Psoas muscle (tissue), 8 donors: ENCODE data around the gene LDLR. TPM values are rescaled to one million over a fixed set of nuclear protein-coding genes. Genes with fewer than 3 reads are reported as not detected.

Source experiments
- ATAC-seq, 4 donors: fragments of 200-7000 bp; cut with Tn5 transposase; one replicate each; pipeline ENCODE4 v1.9.1; 2020; ENCODE audit warnings: moderate library complexity in 3 of 4, mild to moderate bottlenecking in 2 of 4
- DNase-seq, 2 donors: peaks; one replicate each; pipeline ENCODE4 v3.0.0-alpha.2; 2020
- H3K27ac ChIP-seq: fragments of 200-600 bp; one replicate; pipeline ENCODE4 v1.8.0; 2022
- H3K27me3 ChIP-seq, 3 donors: fragments of 200-600 bp in 1 of 3; one replicate each; pipeline versions ENCODE4 v1.6.1 to v1.8.0; 2013 to 2022; ENCODE audit warnings: low read length in 2 of 3, mild to moderate bottlenecking in 2 of 3, moderate library complexity in 1 of 3; ENCODE audit not compliant: insufficient read depth in 3 of 3
- H3K36me3 ChIP-seq, 2 donors: fragments of 200-600 bp in 1 of 2; one replicate each; pipeline versions ENCODE4 v1.6.1 to v1.8.0; 2013 to 2022; ENCODE audit warnings: low read depth in 1 of 2, mild to moderate bottlenecking in 1 of 2, moderate library complexity in 1 of 2; ENCODE audit not compliant: insufficient read depth in 1 of 2
- H3K4me1 ChIP-seq: fragments of 200-600 bp; one replicate; pipeline ENCODE4 v1.8.0; 2022
- H3K4me3 ChIP-seq: fragments of 200-600 bp; one replicate; pipeline ENCODE4 v1.8.0; 2022; ENCODE audit warnings: mild to moderate bottlenecking
- H3K9me3 ChIP-seq: fragments of 200-600 bp; one replicate; pipeline ENCODE4 v1.8.0; 2022
- WGBS, 3 donors: extraction: QIAGEN DNeasy Blood & Tissue Kit; methylation state at CpG; one replicate each; pipeline versions ENCODE4 v1.1.6 to v1.1.7; 2013; 5-methylcytosine and 5-hydroxymethylcytosine counted together
- intact Hi-C, 2 donors: fragments of 100-400 bp; cut with DNase I; formaldehyde crosslinking; loops; one replicate each; pipeline versions ENCODE4 v1.11.0 to v1.14.2; 2022
- polyA plus RNA-seq, 3 donors: library from polyadenylated mRNA; stranded (reverse); fragments of 200-250 nt; gene quantifications; one replicate each; pipeline ENCODE4 v1.2.3, GENCODE V29; 2013
- total RNA-seq, 4 donors: library from RNA; stranded (reverse); fragmentation: NEBNext Ultra II Directional in 2 of 4; extraction: Animal tissue kit (Norgen Biotek cat#: 25700) in 2 of 4; gene quantifications; one replicate each; pipeline versions ENCODE4 v1.2.1 to v1.2.4, GENCODE V29; 2021 to 2023
- TF ChIP-seq, protein P1 (sequence below): fragments of 200-600 bp; IDR thresholded peaks from one replicate; pipeline ENCODE4 v1.8.0; 2022; ENCODE audit warnings: antibody characterized with exemption
- donor health status: healthy with polysubstance abuse.
- donor health status: DM: no; HTN: no; CAD: no; lungs with moderate emphysema.
- donor health status: Bipolar disorder and iron deficiency.
- donor health status: healthy.
- donor health status: DM: yes; HTN: yes; CAD: no.
- donor health status: DM: no; HTN: no; CAD: no.
- donor health status: DM: no; HTN: no; CAD: no.
- donor health status: DM: yes; HTN: yes; CAD: no.

Gene LDLR
- total and polyA plus RNA-seq, 7 donors = 1.7 to 10.1 (median 3.4) TPM

DNA sequence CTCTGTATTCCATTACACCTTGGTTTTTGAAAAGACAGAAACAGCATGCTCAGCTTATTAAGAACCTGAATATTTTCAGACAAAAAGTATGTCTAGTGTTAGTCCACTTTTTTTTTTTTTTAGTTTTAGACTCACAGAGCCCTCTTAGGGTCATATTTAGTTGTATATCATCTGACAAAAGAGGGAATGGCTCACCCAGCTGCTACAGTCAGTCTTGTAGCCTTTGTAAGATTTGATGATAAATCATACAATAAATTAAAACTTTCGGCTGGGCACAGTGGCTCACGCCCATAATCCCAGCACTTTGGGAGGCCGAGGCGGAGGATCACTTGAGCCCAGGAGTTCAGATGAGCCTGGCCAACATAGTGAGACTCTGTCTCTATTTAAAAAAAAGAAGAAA lies 43.7 kb upstream of the LDLR start:
- no peak for ATAC-seq
- Histone ChIP-seq H3K4me3 (no peak overlapping the region), H3K4me1 (no peaks in the 10 kb centered on the region), H3K36me3 (peaks cover 6 to 77% of the 10 kb centered on the region in 2 donors), H3K9me3 (no peaks in the 10 kb centered on the region), H3K27me3 (no peaks in the 10 kb centered on the region), H3K27ac (no peak overlapping the region)
- 86 to 87% (median 87%) methylated on average over 4 of the region's 4 CpGs for WGBS, 3 donors
- no peak for DNase-seq
- intact Hi-C loops = no loop called here
- TF ChIP-seq, protein P1, sequence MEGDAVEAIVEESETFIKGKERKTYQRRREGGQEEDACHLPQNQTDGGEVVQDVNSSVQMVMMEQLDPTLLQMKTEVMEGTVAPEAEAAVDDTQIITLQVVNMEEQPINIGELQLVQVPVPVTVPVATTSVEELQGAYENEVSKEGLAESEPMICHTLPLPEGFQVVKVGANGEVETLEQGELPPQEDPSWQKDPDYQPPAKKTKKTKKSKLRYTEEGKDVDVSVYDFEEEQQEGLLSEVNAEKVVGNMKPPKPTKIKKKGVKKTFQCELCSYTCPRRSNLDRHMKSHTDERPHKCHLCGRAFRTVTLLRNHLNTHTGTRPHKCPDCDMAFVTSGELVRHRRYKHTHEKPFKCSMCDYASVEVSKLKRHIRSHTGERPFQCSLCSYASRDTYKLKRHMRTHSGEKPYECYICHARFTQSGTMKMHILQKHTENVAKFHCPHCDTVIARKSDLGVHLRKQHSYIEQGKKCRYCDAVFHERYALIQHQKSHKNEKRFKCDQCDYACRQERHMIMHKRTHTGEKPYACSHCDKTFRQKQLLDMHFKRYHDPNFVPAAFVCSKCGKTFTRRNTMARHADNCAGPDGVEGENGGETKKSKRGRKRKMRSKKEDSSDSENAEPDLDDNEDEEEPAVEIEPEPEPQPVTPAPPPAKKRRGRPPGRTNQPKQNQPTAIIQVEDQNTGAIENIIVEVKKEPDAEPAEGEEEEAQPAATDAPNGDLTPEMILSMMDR = no peak

DNA sequence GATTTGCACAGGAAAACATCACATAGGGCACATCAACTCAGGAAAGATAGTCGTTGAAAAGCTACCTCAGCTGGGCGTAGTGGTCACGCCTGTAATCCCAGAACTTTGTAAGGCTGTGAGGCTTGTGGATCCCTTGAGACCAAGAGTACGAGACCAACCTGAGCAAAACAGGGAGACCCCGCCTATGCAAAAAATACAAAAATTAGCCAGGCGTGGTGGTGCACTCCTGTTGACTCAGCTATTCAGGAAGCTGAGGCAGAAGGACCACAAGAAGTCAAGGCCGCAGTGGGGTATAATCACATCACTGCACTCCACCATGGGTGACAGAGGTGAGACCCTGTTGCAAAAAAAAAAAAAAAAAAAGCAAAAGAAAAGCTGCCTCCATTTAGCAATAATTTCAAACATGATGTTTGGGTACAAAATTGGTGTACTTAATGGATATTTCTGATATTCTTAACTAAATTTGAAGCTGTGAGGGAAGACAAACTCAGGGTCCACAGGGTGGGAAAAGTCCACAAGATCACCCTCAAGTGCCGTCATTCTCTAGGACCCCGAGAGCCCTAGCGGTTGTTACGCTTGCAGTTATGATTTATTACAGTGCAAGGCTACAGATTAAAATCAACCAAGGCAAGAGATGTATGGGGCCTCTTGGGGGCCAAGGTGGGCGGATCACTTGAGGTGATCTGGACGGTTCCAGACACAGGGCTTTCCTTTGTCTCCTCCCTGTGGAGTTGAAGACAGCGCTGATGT lies 42.5 kb upstream of the LDLR start:
- TF ChIP-seq, protein P1 = no peak
- 91 to 95% (median 93%) methylated on average over 14 of the region's 14 CpGs for WGBS, 3 donors
- H3K9me3 ChIP-seq = no peaks in the 10 kb centered on the region
- intact Hi-C loops = no loop called here
- H3K4me1 ChIP-seq = no peaks in the 10 kb centered on the region
- DNase-seq (no peak), ATAC-seq (no peak)
- no peaks in the 10 kb centered on the region for H3K27me3 ChIP-seq
- peaks cover 6 to 69% of the 10 kb centered on the region in 2 donors for H3K36me3 ChIP-seq
- no peak overlapping the region for H3K27ac ChIP-seq
- no peak overlapping the region for H3K4me3 ChIP-seq

DNA sequence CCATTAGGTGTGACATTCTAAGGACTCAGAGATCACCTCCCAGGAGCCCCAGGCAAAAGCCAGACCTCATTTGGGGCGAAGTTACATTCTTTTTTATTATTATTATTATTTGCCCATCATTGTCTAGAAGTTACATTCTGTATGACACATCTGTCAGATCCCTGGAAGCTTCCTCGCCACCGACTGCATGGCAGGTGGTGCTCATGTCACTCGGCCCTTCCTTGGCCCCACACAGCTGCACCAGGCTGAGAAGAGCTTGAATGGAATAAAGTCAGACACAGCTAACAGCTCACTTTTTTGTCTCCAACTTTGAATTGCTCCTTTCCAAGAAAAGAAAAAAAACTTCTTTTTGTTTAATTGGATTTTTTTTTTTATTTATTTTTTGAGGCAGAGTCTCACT lies 41.4 kb upstream of the LDLR start:
- TF ChIP-seq, protein P1 = no peak
- 69 to 74% (median 74%) methylated on average over 4 of the region's 4 CpGs for WGBS, 3 donors

DNA sequence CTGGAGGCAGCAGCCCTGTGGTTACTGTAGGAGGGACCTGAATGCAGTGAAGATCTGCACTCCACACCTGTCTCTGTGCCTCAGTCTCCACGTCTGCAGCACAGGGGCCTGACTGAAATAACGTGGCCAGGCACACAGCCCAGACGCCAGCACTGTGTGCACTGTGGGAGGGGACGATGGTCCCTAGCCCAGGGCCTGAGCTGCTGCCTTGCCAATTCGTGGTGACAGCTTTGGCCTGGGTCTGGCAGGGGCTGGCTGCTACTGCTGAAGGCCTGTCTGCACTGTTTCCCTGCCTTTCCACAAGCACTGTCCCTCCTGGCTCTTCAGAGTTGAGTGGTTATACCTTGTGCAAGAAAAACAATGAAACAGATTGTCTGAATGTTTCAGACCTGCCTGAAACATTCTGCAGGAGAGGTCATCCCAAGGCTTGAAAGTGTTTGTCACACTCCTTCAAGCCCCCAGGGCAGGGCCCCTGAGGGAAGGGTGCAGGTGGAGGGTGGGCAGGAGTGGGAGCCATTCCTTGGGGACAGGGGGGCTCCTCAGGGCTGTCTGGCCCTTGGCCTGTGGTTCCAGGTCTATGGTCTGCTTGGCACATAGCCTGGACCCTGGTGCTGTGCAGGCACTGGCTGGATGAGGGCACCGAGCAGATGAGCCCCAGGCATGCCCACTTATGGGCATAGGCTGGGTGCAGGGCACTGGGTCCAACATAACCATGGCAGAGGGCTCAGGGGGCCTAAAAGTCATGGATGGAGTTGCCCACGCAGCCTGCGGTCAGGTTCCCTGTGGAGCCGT lies 38.7 kb upstream of the LDLR start:
- TF ChIP-seq, protein P1 = no peak
- no peak overlapping the region for H3K27ac ChIP-seq
- H3K4me1 ChIP-seq = no peaks in the 10 kb centered on the region
- H3K36me3 ChIP-seq = peaks cover 0 to 40% of the 10 kb centered on the region in 2 donors
- DNase-seq (no peak), ATAC-seq (peak in 1 of 4 donors; percentile 16)
- intact Hi-C loops = no loop called here
- no peaks in the 10 kb centered on the region for H3K9me3 ChIP-seq
- WGBS, 3 donors = 77 to 84% (median 78%) methylated on average over 9 of the region's 9 CpGs
- H3K4me3 ChIP-seq = no peak overlapping the region
- no peaks in the 10 kb centered on the region for H3K27me3 ChIP-seq

More for the DNA sequence above, 41.4 kb upstream of the LDLR start:
- DNase-seq = no peak
- no peak overlapping the region for H3K27ac ChIP-seq
- no peaks in the 10 kb centered on the region for H3K27me3 ChIP-seq
- no peak overlapping the region for H3K4me3 ChIP-seq
- ATAC-seq = no peak
- peaks cover 2 to 65% of the 10 kb centered on the region in 2 donors for H3K36me3 ChIP-seq
- H3K9me3 ChIP-seq = no peaks in the 10 kb centered on the region
- intact Hi-C loops = no loop called here
- no peaks in the 10 kb centered on the region for H3K4me1 ChIP-seq
